ENCODE measurements around the gene TMEM95. TPM values are rescaled to one million over a fixed set of nuclear protein-coding genes. Genes with fewer than 3 reads are reported as not detected.

Gene TMEM95
- total and polyA plus RNA-seq, 10 of the 15 experiments (the other 5 are each of a cell fraction or from before 2014, with no cell fraction given), result 0.05 to 0.28 TPM; not detected in 8

DNA sequence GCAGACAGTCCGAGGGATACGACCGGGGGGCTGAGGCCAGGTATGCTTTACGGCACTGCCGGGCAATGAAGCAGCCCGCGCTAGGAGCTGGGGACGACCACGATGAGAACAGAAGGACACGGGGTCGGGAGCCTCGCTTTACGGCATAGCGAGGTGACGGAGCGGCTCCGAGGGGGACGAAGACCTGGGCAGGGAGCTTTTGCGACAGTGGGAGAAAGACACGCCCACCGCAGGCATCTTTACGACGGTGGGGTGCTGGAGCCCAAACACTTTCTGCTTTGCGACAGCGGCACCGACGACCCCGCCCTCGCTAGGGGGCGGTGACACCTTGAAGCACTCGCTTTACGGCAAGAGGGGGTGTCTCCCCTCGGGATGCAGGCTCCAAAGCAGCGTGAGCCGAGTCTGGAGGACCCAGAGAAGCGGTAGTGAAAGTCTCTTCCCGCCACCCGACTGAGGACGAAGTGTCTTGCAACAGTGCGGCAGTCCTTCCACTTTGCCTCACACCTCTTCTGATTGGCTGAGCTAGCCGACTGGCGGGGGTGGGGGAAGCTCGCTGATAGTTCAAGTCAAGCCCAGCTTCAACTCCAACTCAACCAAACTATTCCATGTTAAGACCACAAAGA lies 25.5 kb upstream of the TMEM95 start (continued):
- TF ChIP-seq PKNOX1 (IDR thresholded peaks at IDR 0.05) (peak; percentile 68), EZH2 (IDR thresholded peaks at IDR 0.05; ENCODE audit: borderline replicate concordance, control insufficient read depth, low read depth, low read length) (no peak), NBN (IDR thresholded peaks at IDR 0.05) (no peak; the same call in 1 of the 2 replicates), PML (IDR thresholded peaks at IDR 0.05; ENCODE audit: low read length) (no peak; the same call in 1 of the 2 replicates), DPF2 (IDR thresholded peaks at IDR 0.05) (no peak), RFX5 (IDR thresholded peaks at IDR 0.05; ENCODE audit: low read depth, low read length) (0 out of 2 replicates have a peak, but pooled peaks have one; percentile 11), NR2F1 (conservative IDR thresholded peaks at IDR 0.05) (peak; percentile 40; the same call in 1 of the 2 replicates), HDGF (IDR thresholded peaks at IDR 0.05) (peak; percentile 99), MEF2B (IDR thresholded peaks at IDR 0.05; ENCODE audit: partially characterized antibody, poor library complexity, severe bottlenecking) (no peak), BHLHE40 (IDR thresholded peaks at IDR 0.05; ENCODE audit: borderline replicate concordance in 1 of 2, low read depth in 2 of 2, low read length in 1 of 2) (peak; percentile 27 to 45; a peak in 3 of 4 replicates), ZNF207 (IDR thresholded peaks at IDR 0.05; ENCODE audit: borderline replicate concordance) (no peak; the same call in 1 of the 2 replicates), ZBTB40 (IDR thresholded peaks at IDR 0.05; ENCODE audit: borderline replicate concordance) (no peak), SUPT20H (IDR thresholded peaks at IDR 0.05; ENCODE audit: borderline replicate concordance, control insufficient read depth, low read depth, low read length) (no peak), ATF7 (IDR thresholded peaks at IDR 0.05; ENCODE audit: low read depth) (no peak), ASH2L (IDR thresholded peaks at IDR 0.05; ENCODE audit: borderline replicate concordance, low read depth) (no peak), MTA3 (IDR thresholded peaks at IDR 0.05; ENCODE audit: borderline replicate concordance, low read length) (no peak), MAX (IDR thresholded peaks at IDR 0.05; ENCODE audit: low read depth, low read length) (0 out of 2 replicates have a peak, but pooled peaks have one; percentile 14), SP1 (IDR thresholded peaks at IDR 0.05; ENCODE audit: low read depth, low read length) (peak; percentile 65), TBL1XR1 (IDR thresholded peaks at IDR 0.05; ENCODE audit: low read depth, low read length) (no peak)
- TF ChIP-seq, protein P1, sequence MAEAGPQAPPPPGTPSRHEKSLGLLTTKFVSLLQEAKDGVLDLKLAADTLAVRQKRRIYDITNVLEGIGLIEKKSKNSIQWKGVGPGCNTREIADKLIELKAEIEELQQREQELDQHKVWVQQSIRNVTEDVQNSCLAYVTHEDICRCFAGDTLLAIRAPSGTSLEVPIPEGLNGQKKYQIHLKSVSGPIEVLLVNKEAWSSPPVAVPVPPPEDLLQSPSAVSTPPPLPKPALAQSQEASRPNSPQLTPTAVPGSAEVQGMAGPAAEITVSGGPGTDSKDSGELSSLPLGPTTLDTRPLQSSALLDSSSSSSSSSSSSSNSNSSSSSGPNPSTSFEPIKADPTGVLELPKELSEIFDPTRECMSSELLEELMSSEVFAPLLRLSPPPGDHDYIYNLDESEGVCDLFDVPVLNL (IDR thresholded peaks at IDR 0.05; ENCODE audit: low read depth, low read length), result peak; percentile 33; the same call in 1 of the 2 replicates
- TF ChIP-seq, protein P2, sequence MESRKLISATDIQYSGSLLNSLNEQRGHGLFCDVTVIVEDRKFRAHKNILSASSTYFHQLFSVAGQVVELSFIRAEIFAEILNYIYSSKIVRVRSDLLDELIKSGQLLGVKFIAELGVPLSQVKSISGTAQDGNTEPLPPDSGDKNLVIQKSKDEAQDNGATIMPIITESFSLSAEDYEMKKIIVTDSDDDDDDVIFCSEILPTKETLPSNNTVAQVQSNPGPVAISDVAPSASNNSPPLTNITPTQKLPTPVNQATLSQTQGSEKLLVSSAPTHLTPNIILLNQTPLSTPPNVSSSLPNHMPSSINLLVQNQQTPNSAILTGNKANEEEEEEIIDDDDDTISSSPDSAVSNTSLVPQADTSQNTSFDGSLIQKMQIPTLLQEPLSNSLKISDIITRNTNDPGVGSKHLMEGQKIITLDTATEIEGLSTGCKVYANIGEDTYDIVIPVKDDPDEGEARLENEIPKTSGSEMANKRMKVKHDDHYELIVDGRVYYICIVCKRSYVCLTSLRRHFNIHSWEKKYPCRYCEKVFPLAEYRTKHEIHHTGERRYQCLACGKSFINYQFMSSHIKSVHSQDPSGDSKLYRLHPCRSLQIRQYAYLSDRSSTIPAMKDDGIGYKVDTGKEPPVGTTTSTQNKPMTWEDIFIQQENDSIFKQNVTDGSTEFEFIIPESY (IDR thresholded peaks at IDR 0.05), result peak; percentile 72; the same call in 1 of the 2 replicates

All from GM12878 (cell line).